K562 (cell line): Measurements from ENCODE around the gene MYCL. TPM values are rescaled to one million over a fixed set of nuclear protein-coding genes. Genes with fewer than 3 reads are reported as not detected.

Experiments used
- ATF1 ChIP-seq, 2 experiments: fragments of 450-650 bp in 1 of 2; IDR thresholded peaks; 2 replicates each; pipeline ENCODE4 v1.6.1; 2016; ENCODE audit warnings: missing compliant biosample characterization in 1 of 2, missing genetic modification characterization in 1 of 2
- ILF3 ChIP-seq: fragments of 450-650 bp; IDR thresholded peaks from 2 replicates; pipeline ENCODE4 v1.6.1; 2018; ENCODE audit warnings: antibody characterized with exemption, mild to moderate bottlenecking, moderate library complexity, borderline replicate concordance
- MEF2D ChIP-seq: conservative IDR thresholded peaks from 2 replicates; pipeline ENCODE4 v1.6.1; 2016; ENCODE audit warnings: low read depth, missing genetic modification characterization, missing compliant biosample characterization
- REST ChIP-seq, 2 experiments: fragments of 450-650 bp; formaldehyde crosslinking in 1 of 2; IDR thresholded peaks; 2 replicates each; pipeline versions ENCODE4 v1.4.0 to v1.6.1; 2014 to 2020; ENCODE audit warnings: mild to moderate bottlenecking in 2 of 2, borderline replicate concordance in 1 of 2, low read depth in 1 of 2
- THAP12 ChIP-seq: fragments of 250-450 bp; sonication (Bioruptor Pico); IDR thresholded peaks from 2 replicates; pipeline ENCODE4 v1.9.0; 2021; ENCODE audit warnings: mild to moderate bottlenecking, inconsistent platforms
- polyA plus RNA-seq, 8 experiments: library from polyadenylated mRNA; depleted of rRNA in 4 of 8; stranded (reverse) in 5 of 8; unstranded in 3 of 8; fragments of >200 nt; fragmentation: Nextera tagmentation in 2 of 8; fragmentation: Illumina TruSeq in 1 of 8; extraction: Ambion mirVana in 2 of 8; extraction: Trizol in 1 of 8; gene quantifications; 2 replicates each; pipeline versions ENCODE4 v1.2.1 to v1.2.3, GENCODE V29; 2011 to 2014; ENCODE audit warnings: inconsistent platforms in 1 of 8, missing spikeins in 1 of 8
- total RNA-seq, 7 experiments: library from RNA; depleted of rRNA in 6 of 7; stranded (reverse); fragments of >200 nt in 6 of 7; fragmentation: Illumina TruSeq in 2 of 7; extraction: Trizol in 2 of 7; gene quantifications; 2 replicates each; pipeline versions ENCODE4 v1.2.1 to v1.2.3, GENCODE V29; 2011 to 2021; ENCODE audit warnings: low replicate concordance in 1 of 7
- TF ChIP-seq, protein P1 (sequence below): fragments of 450-650 bp; formaldehyde crosslinking; IDR thresholded peaks from 2 replicates; pipeline ENCODE4 v1.4.0; 2022; ENCODE audit warnings: missing genetic modification characterization
- TF ChIP-seq, protein P2 (sequence below): sonication (generic); formaldehyde crosslinking; IDR thresholded peaks from 2 replicates; pipeline ENCODE4 v1.9.0; 2022; ENCODE audit warnings: mild to moderate bottlenecking, missing genetic modification reagents
- TF ChIP-seq, protein P3 (sequence below): fragments of 450-650 bp; IDR thresholded peaks from 2 replicates; pipeline ENCODE4 v1.6.1; 2016; ENCODE audit warnings: low read depth, mild to moderate bottlenecking, moderate library complexity

Gene MYCL
- total and polyA plus RNA-seq, 9 of the 15 experiments (the other 6 are each of a cell fraction or from before 2014, with no cell fraction given), result 3.5 to 22.0 (median 12.8) TPM

DNA sequence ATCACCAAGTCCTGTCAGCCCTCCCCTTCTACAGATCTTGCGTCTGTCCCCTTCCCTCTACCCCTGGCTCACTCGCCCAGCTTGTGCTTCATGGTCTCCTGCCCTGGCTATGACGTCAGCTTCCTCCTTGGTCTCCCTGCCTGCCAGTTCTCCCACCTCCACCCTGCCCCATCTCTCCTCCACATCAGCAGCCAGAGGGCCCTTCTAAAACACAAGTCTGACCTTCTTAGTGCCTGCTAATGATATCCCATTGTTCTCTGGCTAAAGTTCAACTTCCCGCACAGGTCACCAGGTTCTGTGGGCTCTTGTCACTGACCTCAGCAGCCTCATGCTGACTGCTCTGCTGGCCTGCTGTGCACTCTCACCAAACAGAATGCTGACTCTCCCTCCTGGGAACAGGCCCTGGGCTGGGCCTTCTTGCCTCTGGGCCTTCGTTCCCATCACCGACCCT, 24.7 kb upstream of the MYCL start (continued):
- TF ChIP-seq REST (IDR thresholded peaks at IDR 0.05; ENCODE audit: borderline replicate concordance), result no peak
- no peak for TF ChIP-seq REST (CRISPR knock-in tag; IDR thresholded peaks at IDR 0.05; ENCODE audit: low read depth)
- TF ChIP-seq, protein P1, sequence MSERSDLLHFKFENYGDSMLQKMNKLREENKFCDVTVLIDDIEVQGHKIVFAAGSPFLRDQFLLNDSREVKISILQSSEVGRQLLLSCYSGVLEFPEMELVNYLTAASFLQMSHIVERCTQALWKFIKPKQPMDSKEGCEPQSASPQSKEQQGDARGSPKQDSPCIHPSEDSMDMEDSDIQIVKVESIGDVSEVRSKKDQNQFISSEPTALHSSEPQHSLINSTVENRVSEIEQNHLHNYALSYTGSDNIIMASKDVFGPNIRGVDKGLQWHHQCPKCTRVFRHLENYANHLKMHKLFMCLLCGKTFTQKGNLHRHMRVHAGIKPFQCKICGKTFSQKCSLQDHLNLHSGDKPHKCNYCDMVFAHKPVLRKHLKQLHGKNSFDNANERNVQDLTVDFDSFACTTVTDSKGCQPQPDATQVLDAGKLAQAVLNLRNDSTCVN (CRISPR knock-in tag), result 0 out of 2 replicates have a peak, but pooled peaks have one; percentile 55
- no peak for TF ChIP-seq ILF3
- TF ChIP-seq, protein P2, sequence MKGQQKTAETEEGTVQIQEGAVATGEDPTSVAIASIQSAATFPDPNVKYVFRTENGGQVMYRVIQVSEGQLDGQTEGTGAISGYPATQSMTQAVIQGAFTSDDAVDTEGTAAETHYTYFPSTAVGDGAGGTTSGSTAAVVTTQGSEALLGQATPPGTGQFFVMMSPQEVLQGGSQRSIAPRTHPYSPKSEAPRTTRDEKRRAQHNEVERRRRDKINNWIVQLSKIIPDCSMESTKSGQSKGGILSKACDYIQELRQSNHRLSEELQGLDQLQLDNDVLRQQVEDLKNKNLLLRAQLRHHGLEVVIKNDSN (CRISPR knock-in tag), result no peak
- TF ChIP-seq MEF2D (tag), result no peak
- no peak for TF ChIP-seq ATF1 (CRISPR knock-in tag; IDR thresholded peaks at IDR 0.05)
- TF ChIP-seq ATF1 (tag; IDR thresholded peaks at IDR 0.05), result peak; percentile 43; the same call in 1 of the 2 replicates
- TF ChIP-seq THAP12 (CRISPR knock-in tag), result no peak
- TF ChIP-seq, protein P3, sequence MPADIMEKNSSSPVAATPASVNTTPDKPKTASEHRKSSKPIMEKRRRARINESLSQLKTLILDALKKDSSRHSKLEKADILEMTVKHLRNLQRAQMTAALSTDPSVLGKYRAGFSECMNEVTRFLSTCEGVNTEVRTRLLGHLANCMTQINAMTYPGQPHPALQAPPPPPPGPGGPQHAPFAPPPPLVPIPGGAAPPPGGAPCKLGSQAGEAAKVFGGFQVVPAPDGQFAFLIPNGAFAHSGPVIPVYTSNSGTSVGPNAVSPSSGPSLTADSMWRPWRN, result no peak
